Hematopoietic multipotent progenitor cell (in vitro differentiated cells): ENCODE results near the gene FAM174B. TPM values are rescaled to one million over a fixed set of nuclear protein-coding genes. Genes with fewer than 3 reads are reported as not detected.
"Not testable (repeated sequence)": the region's sequence is repeated elsewhere in the genome, so short reads cannot be mapped to it uniquely, and the experiment has no call there.

Source experiments
- DNase-seq, 3 donors: peaks; one replicate each; pipeline ENCODE4 v3.0.0-alpha.2; 2011 to 2015; ENCODE audit warnings: low read depth in 2 of 3, low spot score in 2 of 3
- total RNA-seq: library from RNA; depleted of rRNA; stranded (reverse); fragments of >200 nt; gene quantifications from one replicate; pipeline ENCODE4 v1.2.3, GENCODE V29; 2012

Gene FAM174B
- total RNA-seq, 1 donor = 2.7 TPM

DNA sequence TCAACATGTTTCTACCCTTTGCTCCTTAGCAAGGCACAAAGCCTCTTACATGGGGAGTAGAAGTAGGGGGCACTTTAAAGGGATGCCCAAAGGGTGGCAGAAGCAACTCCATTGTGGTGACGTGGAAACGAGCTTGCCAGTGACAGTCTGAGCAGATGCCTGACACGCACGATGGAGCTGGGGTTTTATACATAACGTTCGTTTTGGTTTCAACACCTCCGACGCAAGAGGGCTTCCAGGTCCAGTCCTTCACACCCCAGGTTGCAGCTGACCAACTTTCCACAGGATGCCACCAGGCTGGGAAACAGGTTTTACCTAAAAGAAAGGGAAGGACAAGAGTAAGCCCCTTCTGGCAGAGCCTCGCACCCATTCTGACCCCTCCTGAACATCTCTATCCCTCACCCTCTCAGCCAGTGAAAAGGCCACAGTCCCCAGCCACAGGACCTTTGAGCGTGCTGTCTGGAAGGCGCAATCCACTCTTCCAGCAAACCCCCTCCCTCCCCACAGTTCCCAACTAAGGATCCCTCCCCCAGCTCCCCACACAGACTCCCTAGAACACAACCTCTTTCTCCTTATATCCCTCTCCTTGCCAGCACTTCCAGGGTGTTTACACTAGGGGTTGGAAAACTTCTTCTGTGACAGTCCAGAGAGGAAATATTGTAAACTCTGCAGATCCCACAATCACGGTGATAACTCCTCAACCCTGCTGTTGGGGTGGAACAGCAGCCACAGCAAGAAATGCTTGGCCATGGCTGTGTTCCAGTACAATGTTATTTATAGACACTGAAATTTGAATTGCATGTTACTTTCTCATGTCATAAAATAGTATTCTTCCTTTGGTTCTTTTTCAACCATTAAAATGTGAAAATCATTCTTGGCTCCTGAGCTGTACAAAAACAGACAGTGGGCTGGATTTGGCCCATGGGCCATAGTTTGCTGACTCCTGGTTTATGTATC is 36.2 kb downstream of the FAM174B start:
- DNase-seq = no peak

DNA sequence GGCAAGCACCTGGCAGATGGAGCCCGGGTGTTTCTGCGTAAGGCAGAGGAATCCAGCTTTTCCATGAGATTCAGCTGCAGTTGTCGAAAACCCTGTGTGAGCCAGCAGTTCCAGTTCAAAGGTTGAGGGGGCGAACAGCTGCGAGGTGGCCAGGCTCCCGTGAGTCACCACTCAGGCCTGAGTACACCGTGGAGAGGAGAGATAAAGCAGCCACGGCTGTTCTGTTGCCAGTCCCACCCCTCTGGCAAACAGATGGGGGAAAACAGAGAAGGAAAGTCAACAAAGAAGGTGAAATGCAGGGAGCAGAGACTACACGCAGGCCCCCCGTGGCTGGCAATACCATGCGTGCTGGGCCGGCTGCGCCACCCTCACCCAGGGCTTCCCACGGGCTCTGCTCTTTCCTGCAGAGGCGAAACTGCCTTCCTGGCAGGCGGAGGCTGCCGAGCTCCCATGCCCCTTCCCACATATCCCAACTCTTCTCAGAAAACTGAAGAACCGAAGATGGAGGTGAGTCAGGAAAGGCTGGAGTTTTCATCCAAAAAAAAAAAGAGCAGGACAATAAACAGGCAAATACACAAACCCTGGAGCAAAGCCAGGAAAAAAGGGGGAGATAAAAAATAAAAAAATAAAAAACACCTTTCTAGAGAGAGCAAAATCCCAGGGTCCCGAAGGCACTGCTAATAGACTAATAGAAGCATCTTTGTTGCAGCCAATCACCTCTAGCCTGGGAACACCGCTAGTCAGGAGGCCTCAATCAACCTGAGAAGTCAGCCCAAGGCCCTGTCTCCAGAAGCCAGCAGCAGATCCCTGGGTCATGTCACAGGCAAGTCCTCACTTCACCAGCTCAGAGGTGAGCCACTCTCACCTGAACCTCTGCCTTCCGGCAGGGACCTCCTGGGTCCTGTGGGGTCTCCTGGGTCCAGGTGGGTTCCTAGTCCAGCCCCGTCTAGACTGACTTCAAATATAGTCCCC is 37.7 kb downstream of the FAM174B start:
- DNase-seq = no peak

DNA sequence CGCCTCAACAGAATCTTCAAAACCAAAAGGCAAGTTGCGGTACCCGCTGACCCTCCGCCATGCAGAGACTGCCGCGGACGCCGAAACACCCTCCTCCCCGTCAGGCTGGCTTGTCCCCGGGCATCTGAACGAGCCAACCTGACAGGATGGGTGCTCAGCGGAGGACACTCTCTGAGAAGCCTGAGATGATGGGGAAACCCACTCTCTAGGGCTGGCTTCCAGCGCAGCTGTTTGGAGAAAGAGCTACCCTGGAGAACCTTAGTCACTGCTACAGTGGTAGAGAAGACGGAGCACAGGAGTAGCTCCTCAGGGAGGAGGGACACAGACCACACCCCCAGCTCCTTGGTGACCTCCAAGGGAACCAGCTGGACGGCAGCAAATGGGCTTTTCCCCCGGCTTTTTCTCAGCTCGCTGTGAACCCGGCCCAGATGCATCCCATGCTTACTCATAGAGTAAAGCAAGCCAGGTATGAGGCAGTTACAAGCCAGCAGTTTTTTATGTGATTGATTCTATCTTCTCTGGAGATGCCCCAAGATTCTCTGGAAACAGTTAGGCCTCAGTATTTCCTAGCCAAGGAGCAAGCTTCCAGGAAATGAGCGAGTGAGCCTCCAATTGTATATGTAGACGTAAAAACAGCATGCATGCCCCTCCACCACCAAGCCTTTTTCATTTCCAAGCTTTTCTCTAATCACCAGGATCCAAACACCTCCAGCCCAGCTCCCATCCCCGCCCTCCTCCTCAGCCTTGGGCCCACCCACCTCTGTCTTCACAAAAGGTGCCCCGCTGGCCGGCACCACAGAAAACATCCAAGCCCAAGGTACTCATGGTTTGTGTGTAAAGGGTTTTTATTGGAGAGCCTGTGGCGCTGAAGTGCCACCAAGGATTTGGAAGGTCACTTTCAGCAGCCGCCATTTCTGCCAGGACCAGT is 38.7 kb downstream of the FAM174B start:
- no peak for DNase-seq

DNA sequence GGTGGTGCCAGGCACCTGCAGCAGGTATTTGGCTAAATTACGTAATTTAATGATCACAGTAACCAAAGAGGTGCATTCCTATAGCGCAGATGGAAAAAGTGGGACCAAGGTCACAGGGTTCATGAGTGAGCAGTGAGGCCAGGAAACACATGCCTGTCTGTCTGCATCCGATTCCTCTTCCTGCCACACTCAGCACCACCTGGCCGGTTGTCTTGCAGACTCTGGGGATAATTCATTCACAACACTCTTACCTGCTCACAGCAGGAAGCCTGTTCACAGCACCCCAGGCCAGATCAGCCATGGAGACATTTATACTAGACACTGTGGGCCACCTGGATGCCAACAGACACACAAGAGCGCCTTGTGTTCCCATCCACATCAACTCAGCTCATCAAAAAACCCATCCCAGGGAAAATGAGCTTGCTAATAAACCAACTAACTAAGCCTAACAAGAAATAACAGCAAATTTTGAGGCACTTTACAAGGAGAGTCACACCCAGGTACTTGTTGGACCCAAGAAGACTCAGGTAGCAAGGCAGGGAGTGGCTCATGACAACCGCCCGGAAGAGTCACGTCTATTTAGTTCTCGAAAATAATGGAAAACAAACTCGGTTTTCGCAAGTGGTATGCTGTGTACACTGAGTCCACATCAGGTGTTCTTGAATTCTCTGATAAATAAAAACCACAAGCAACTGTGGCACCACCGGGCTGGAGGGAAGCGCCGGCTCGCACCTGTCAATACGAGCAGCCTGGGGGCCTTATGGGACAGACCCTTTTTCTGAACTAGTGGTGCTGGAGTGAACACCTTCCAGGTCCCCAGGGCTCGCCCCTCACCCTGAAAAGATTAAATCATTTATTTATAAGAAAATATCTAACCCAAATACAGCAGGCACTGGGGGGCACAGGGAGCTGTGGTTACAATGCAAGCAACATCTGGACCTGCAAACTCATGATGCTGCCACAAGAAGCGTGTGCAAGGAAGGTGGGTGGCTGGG is 40.5 kb downstream of the FAM174B start:
- peak in 1 of 3 donors; percentile 26 for DNase-seq

GRCh38 chr15:92614301-92614700 is 41.3 kb downstream of the FAM174B start:
- DNase-seq = no peak

DNA sequence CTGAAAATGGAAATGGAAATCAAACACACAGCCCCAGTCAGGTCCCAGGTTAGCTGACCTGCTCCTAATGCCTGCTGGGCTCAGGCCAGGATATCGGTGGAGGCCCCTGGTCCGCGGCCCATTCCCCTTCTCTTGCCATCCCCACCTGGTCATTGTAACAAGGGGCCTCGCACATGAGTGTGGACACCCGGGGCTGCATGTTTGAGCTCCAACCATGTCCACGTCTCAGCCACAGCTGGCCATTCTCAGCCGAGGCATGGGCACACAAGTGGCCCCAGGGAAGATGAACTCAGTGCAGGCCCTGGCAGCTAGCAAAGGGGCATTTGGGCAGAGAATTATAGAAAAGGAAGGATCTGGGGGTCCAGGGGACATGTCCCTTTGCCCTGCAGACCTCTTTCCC is 41.7 kb downstream of the FAM174B start:
- DNase-seq = no peak

DNA sequence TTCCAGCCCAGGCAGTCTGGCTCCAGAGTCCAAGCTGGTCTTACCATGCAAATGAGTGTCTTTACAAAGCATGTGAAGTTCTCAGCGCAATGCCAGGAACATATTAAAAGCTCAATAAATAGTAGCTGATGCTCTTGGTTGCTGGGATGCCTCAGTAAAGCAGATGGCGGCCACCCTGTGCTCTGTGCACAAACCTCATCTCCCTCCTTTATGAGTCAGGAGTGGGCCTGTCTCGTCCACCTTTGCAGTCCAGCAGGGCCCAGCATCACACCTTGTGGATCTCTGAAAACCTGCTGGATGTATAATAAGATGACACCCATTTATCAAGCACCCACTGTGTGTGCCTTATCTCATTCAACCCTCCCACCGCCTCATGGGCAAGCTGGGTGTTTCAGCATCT is 42.7 kb downstream of the FAM174B start:
- DNase-seq = no peak

- peak in 1 of 3 donors; percentile 11 for DNase-seq
Observed at GRCh38 chr15:92611995-92612745, 43.4 kb downstream of the FAM174B start.

DNA sequence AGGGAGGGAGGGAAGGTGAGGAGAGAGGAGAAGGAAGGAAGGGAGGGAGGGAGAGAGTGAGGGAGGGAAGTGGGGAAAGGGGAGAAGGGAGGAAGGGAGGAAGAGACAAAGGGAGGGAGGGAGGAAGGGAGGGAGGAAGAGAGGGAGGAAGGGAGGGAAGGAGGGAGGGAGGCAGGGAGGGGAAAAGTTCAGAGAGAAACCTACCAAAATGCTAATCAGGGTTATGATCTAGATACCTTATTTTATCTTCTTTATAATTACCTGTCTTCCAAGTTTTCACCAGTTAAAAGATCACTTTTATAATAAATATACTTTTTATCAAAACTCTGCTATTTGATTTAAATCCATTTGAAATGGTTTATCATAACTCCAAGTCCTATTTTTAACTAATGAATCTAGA is 44.4 kb downstream of the FAM174B start:
- DNase-seq = no peak

GRCh38 chr15:92610101-92610520 is 45.5 kb downstream of the FAM174B start:
- no peak for DNase-seq

DNA sequence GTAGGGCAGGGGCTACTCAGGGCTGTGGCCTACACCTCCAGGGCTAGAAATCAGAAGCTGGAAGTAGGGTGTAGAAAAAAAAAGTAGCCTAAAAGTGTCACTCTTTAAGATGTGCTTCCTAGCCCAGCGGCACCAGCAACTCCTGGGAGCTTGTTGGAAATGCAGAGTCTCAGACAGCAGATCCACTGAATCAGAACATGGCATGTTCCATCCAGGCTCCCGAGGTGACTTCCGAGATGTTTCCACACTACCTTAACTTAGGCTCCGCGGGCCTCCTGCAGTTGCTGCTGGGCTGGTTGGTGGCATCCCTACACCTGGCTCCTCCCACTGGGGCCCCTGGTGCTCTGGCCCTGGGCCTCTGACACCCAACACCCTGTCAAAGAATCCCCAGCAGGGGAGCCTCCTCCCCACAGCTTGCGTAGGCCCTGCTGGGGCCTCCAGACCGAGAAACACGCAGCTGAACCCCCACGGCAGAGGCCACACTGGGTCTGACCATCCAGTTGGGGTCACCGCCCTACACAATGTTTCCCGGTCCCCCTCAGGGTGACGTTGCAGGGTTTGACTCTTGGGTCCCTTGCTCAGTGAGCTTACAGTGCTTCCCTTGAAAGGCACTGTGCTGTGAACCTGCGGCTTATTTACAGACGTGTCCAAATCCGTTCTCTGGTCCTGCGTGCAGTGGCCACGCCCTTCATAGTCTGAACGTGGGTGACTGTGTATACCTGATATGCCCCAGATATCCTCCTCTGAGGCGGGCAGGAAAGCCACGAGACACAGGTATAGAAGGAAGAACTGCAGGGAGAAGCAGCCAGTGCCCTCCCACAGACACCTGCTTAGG is 46.5 kb downstream of the FAM174B start:
- DNase-seq = no peak

DNA sequence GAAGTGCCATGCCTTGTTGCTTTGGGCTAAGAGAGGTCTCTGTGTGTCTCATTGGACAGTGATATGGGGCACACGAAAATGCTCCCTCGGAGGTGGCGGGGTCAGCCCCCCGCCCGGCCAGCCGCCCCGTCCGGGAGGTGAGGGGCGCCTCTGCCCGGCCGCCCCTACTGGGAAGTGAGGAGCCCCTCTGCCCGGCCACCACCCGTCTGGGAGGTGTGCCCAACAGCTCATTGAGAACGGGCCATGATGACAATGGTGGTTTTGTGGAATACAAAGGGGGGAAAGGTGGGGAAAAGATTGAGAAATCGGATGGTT is 48.8 kb downstream of the FAM174B start:
- DNase-seq = not testable (repeated sequence)

- DNase-seq = no peak
Observed at GRCh38 chr15:92606126-92606835, 49.3 kb downstream of the FAM174B start.

DNA sequence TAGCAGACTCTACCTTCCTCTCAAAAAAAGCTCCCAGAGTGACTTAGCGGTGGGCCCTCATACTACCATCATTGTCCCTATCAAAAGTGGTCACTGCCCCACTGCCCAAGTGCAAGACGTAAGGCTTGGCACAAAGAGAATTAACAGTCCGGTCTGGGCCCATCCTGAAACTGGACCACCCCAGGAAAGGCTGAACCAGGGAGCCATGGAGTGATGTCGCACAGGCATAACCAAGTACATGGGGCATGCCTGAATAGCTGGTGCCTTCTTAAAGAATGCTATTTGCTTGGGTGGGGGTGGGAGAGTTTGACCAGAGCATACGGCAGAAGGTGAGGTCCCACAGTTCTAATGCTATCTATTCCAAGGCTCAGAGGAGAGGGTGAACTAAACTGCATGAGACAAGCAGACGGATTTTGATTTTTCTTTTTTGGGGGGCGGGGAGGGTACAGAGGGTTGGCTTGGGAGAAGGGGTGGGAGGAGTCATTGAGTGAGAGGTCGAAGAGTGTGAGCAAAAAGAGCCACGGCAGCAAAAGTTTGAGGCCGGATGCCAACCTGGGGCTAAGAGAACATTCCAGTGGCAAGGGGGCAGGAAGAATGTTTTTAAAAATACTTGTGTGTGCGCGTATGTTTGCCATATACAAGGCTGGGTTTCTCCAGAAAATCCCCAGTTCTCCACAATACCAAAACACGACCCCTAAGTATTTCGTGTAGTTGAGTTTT is 50.2 kb downstream of the FAM174B start:
- no peak for DNase-seq

- DNase-seq = no peak
Observed at GRCh38 chr15:92603743-92604470, 51.7 kb downstream of the FAM174B start.

GRCh38 chr15:92603278-92603677 is 52.3 kb downstream of the FAM174B start:
- no peak for DNase-seq
